ENCODE data around the gene THG1L.
"Not testable (repeated sequence)": the region's sequence is repeated elsewhere in the genome, so short reads cannot be mapped to it uniquely, and the experiment has no call there.

The THG1L gene

GRCh38 chr5:157731272-157732129 lies at the start of gene THG1L:
TSS of gene THG1L (plus strand) at chr5:157731420. CDS start at chr5:157731441, 21 bp downstream.
- ATAC-seq: peak; percentile 99
- TF ChIP-seq CSRNP3 (CRISPR knock-in tag; IDR thresholded peaks at IDR 0.05) (peak; percentile 57), ZNF565 (CRISPR knock-in tag; conservative IDR thresholded peaks at IDR 0.05; ENCODE audit: low read depth) (no peak)

- TF ChIP-seq RARB (CRISPR knock-in tag; IDR thresholded peaks at IDR 0.05): no peak
- TF ChIP-seq, protein P1, sequence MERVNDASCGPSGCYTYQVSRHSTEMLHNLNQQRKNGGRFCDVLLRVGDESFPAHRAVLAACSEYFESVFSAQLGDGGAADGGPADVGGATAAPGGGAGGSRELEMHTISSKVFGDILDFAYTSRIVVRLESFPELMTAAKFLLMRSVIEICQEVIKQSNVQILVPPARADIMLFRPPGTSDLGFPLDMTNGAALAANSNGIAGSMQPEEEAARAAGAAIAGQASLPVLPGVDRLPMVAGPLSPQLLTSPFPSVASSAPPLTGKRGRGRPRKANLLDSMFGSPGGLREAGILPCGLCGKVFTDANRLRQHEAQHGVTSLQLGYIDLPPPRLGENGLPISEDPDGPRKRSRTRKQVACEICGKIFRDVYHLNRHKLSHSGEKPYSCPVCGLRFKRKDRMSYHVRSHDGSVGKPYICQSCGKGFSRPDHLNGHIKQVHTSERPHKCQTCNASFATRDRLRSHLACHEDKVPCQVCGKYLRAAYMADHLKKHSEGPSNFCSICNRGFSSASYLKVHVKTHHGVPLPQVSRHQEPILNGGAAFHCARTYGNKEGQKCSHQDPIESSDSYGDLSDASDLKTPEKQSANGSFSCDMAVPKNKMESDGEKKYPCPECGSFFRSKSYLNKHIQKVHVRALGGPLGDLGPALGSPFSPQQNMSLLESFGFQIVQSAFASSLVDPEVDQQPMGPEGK (CRISPR knock-in tag; IDR thresholded peaks at IDR 0.05; ENCODE audit: borderline replicate concordance): no peak
- TF ChIP-seq ZC3H10 (CRISPR knock-in tag; IDR thresholded peaks at IDR 0.05): no peak
- TF ChIP-seq BACH2 (CRISPR knock-in tag; IDR thresholded peaks at IDR 0.05; ENCODE audit: borderline replicate concordance): no peak
- no peak for TF ChIP-seq CSRNP3 (CRISPR knock-in tag; IDR thresholded peaks at IDR 0.05)
- no peak for TF ChIP-seq CSDC2 (CRISPR knock-in tag; IDR thresholded peaks at IDR 0.05)
- TF ChIP-seq, protein P2, sequence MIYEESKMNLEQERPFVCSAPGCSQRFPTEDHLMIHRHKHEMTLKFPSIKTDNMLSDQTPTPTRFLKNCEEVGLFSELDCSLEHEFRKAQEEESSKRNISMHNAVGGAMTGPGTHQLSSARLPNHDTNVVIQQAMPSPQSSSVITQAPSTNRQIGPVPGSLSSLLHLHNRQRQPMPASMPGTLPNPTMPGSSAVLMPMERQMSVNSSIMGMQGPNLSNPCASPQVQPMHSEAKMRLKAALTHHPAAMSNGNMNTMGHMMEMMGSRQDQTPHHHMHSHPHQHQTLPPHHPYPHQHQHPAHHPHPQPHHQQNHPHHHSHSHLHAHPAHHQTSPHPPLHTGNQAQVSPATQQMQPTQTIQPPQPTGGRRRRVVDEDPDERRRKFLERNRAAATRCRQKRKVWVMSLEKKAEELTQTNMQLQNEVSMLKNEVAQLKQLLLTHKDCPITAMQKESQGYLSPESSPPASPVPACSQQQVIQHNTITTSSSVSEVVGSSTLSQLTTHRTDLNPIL (CRISPR knock-in tag; IDR thresholded peaks at IDR 0.05; ENCODE audit: low read depth): no peak
- no peak for TF ChIP-seq ESRRG (CRISPR knock-in tag; IDR thresholded peaks at IDR 0.05)
- TF ChIP-seq TOX (CRISPR knock-in tag; IDR thresholded peaks at IDR 0.05; ENCODE audit: borderline replicate concordance): no peak
- no peak for TF ChIP-seq GLIS3 (CRISPR knock-in tag; IDR thresholded peaks at IDR 0.05)
- no peak for TF ChIP-seq ZFP3 (CRISPR knock-in tag; IDR thresholded peaks at IDR 0.05)
- TF ChIP-seq ISL1 (CRISPR knock-in tag; IDR thresholded peaks at IDR 0.05): no peak
- TF ChIP-seq, protein P3, sequence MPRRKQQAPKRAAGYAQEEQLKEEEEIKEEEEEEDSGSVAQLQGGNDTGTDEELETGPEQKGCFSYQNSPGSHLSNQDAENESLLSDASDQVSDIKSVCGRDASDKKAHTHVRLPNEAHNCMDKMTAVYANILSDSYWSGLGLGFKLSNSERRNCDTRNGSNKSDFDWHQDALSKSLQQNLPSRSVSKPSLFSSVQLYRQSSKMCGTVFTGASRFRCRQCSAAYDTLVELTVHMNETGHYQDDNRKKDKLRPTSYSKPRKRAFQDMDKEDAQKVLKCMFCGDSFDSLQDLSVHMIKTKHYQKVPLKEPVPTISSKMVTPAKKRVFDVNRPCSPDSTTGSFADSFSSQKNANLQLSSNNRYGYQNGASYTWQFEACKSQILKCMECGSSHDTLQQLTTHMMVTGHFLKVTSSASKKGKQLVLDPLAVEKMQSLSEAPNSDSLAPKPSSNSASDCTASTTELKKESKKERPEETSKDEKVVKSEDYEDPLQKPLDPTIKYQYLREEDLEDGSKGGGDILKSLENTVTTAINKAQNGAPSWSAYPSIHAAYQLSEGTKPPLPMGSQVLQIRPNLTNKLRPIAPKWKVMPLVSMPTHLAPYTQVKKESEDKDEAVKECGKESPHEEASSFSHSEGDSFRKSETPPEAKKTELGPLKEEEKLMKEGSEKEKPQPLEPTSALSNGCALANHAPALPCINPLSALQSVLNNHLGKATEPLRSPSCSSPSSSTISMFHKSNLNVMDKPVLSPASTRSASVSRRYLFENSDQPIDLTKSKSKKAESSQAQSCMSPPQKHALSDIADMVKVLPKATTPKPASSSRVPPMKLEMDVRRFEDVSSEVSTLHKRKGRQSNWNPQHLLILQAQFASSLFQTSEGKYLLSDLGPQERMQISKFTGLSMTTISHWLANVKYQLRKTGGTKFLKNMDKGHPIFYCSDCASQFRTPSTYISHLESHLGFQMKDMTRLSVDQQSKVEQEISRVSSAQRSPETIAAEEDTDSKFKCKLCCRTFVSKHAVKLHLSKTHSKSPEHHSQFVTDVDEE (CRISPR knock-in tag; IDR thresholded peaks at IDR 0.05): no peak
- no peak for TF ChIP-seq ZNF8 (CRISPR knock-in tag; IDR thresholded peaks at IDR 0.05)
- no peak for TF ChIP-seq PPARA (CRISPR knock-in tag; IDR thresholded peaks at IDR 0.05; ENCODE audit: borderline replicate concordance)
- TF ChIP-seq ZNF565 (CRISPR knock-in tag; conservative IDR thresholded peaks at IDR 0.05; ENCODE audit: low read depth): no peak
- TF ChIP-seq SNAI2 (CRISPR knock-in tag; IDR thresholded peaks at IDR 0.05): no peak
- TF ChIP-seq ZFP30 (CRISPR knock-in tag; IDR thresholded peaks at IDR 0.05): no peak
- TF ChIP-seq TCF4 (CRISPR knock-in tag; IDR thresholded peaks at IDR 0.05; ENCODE audit: borderline replicate concordance): no peak
- no peak for ATAC-seq
Measured at GRCh38 chr5:157682257-157682656, 49.0 kb upstream of the THG1L start.

DNA sequence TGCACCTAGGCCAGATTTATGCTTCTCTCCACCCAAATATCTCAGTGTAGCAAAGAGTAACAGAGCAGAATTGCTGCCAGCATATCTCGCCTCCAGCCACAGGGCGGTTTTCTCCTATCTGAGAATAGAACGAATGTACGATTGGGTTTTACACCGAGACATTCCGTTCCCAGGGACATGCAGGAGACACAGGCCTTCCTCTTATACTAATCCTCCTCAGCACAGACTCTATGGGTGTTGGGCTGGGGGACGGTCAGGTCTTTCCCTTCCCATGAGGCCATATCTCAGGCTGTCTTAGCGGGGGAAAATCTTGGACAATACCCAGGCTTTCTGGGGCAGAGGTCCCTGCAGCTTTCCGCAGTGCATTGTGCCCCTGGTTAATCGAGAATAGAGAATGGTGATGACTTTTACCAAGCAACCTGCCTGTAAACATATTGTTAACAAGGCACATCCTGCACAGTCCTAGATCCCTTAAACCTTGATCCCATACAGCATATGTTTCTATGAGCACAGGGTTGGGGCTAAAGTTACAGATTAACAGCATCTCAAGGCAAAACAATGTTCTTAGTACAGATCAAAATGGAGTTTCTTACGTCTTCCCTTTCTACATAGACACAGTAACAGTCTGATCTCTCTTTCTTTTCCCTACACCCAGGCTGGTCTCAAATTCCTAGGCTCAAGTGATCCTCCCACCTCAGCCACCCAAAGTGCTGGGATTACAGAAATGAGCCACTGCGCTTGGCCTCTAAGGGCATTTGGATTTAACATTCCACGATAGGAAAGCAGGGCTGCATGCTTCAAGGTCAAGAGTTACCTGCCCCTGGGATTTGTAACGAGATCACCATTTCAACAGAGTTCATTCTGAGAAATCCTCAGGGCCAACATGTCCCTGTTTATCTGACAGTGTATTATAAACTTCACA lies 44.7 kb upstream of the THG1L start:
- ATAC-seq: not testable (repeated sequence)
